Stimulated activated CD4-positive, alpha-beta T cell treated with anti-CD3 and anti-CD28 coated beads, Interleukin-1b, Interleukin-23, amount 100 ng/mL, for 4 hours (primary cell): Measurements from ENCODE around the gene RNF19B.
"Not testable (repeated sequence)": the region's sequence is repeated elsewhere in the genome, so short reads cannot be mapped to it uniquely, and the experiment has no call there.

ENCODE experiments used
- DNase-seq, 2 donors: peaks; one replicate each; pipeline ENCODE4 v3.0.0-alpha.2; 2020; ENCODE audit warnings: low read depth in 2 of 2

The RNF19B gene

DNA sequence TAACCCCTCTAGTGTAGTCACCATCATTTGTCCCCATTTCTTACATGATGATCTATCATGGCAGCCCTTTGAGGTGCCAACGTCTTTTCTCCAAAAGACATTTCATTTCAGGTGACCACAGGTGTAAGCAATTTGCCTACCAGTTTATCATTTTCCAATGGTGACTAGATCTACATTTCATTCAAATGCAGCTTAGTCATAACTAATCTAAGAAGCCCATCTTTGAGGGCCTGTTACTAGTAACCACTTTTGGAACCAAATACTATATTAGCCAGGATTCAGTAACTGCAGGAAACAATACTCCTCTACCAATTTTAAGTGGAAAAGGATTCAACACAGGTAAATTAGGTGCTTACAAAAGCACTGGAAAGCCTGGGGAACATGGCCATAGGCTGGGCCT is 32.8 kb downstream of the RNF19B start:
- DNase-seq: no peak

DNA sequence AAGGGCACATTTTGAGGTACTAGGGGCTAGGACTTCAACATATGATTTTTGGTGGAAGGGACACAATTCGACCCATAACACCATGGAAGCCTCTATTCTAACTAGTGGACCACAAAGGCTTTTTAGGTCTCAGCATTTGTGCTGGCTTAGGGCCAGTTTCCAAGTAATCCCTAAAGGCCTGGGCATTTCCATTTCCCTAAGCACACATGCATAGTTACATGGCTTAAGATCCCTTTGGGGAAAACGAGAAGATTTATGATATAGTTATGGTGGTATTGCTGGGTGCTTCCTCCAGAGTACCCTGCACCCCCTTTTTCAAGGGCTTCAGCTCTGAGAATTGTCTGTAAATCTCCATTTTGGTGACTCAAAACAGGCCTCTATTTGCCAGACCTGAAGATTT is 35.2 kb downstream of the RNF19B start:
- no peak for DNase-seq

DNA sequence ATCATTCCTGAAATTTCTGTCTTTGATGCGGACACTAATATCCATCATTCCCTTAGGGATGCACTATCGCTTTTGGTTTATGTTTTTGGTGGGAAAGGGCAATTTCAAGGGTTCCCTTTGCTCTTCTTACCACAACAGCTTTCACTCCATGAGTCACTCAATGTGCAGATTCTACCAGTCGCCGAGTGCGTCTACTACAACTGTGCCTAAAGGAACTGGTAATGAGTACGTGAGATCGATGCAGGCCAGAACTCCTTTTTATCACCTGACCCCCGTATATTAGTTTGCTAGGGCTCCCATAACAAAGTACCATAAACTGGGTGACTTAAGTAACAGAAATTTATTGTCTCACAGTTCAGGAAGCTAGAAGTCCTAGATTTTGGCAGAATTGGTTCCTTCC is 35.9 kb downstream of the RNF19B start:
- no peak for DNase-seq

DNA sequence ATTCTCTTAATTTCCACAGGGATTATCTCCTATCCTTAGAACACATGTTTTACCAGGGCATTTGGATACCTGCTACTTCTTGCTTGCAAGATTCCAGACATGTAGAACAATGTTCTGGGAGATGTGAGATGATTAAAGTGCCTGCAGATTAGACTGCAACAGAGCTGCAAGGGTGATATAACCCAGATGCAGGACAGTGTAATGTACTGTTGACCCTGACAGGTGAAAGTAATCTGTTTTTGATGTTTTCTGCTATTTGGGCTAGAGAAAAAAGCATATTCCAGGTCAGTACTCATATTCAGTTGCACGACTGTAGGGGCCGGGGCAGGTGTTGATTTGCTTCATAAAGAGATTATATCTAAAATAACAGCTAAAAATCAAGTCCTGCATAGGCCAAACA is 36.3 kb downstream of the RNF19B start:
- no peak for DNase-seq

DNA sequence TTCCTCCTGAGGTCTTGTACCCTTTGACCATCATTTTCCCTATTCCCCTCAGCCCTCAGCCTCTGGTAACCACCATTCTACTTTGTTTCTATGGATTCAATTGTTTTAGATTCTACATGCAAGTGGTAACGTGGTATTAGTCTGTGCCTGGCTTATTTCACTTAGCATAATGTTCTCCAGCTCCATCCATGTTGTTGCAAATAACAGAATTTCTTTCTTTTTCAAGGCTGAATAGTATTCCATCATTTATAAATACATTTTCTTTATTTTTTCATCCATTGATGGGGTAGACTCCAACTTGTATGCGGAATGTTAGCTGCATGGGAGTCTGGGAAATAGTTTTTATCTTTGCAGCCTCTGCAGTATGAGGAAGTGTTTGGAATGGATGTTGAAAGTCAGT is 37.2 kb downstream of the RNF19B start:
- DNase-seq: no peak

DNA sequence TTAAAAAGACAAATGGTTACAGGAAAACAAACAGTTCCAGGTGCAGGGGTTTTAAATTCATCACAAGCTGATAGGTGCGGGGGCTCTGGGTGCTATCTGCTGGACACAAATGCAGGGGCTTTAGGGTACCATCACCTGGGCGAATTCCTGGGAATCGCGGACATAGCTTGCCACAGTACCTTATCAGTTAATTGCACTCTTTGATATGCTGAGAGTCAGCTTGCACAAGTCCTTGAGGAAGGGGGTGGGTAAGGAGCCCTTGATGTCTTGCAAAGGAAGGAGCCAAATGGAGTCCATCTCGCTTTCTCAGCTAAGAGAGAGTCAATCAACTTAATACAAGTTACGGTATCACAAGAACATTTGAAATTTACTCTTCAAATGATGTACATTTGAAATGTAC is 38.0 kb downstream of the RNF19B start:
- DNase-seq: no peak

DNA sequence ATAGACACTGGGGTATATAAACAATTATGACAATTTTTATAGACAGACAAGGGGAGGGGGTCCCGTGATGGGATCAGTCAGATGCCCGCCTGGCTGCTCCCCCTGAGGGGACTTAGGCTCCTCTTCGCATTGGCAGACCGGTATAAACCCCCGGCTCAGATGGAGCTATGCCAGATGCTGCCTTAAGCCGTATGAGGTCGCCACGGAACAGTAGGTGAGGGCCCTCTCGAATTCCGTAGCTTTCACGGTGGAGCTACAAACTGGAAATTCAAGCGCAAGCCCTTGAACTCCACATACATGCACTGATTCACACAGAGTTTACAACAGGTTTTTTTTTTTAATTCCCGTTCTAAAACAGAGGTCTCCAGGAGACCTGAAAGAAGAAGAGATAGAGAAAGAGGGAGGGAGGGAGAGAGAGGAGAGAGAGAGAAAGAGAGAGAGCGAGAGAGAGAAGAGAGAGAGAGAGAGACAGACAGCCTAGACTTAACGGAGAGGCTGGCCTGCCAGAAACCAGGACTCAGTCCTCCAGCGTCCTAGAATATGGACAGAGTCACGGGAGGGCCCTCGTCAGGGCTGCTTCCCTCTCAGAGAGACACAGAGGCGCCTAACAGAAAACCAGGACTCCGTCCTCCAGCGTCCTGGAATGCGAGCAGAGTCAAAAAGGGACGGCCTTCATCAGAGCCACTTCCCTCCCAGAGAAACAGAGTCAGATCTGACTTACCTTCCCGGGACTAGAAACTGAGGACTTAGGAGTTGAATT is 39.0 kb downstream of the RNF19B start:
- no peak for DNase-seq

DNA sequence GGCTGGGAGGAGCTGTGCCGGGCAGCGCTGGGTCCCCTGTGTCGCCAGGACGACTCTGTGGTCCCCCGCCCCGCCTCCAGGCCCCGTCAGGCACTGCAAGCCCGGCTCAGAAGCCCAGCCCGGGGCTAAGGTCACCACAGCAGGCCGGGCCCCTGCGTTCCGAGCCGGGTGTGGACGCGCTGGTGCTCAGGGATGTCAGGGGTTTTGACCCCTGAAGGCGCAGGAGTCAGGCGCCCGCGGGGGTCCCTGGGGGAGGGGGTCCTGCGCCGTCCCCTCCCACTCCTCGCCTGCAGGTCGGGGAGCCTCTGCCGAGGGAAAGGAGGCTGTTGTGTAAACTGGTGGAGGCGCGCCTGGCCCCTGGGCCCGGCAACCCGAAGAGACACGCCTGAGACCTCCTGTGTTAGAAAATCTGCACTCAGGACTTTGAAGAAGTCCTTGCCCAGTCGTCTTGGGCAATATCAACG is 39.7 kb downstream of the RNF19B start:
- DNase-seq: no peak

DNA sequence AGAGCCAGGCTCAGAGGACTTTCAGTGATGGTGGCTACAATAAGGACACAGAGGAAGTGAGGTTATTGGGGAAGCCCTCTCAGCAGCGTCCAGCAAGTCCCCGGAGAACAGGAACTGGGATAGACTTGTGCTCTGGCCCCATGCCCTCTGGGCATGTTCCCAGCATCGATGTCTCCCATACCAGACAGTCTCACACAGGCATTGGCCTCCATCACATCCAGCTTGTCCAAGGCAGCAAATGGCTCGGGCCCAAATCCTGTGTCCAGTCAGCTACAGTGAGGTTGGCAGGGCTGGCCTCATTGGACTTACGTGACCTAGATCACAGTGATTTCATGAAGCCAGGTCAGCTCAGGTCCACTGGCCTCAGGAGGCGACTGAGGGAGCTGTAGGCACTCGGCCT is 43.8 kb downstream of the RNF19B start:
- DNase-seq: no peak

DNA sequence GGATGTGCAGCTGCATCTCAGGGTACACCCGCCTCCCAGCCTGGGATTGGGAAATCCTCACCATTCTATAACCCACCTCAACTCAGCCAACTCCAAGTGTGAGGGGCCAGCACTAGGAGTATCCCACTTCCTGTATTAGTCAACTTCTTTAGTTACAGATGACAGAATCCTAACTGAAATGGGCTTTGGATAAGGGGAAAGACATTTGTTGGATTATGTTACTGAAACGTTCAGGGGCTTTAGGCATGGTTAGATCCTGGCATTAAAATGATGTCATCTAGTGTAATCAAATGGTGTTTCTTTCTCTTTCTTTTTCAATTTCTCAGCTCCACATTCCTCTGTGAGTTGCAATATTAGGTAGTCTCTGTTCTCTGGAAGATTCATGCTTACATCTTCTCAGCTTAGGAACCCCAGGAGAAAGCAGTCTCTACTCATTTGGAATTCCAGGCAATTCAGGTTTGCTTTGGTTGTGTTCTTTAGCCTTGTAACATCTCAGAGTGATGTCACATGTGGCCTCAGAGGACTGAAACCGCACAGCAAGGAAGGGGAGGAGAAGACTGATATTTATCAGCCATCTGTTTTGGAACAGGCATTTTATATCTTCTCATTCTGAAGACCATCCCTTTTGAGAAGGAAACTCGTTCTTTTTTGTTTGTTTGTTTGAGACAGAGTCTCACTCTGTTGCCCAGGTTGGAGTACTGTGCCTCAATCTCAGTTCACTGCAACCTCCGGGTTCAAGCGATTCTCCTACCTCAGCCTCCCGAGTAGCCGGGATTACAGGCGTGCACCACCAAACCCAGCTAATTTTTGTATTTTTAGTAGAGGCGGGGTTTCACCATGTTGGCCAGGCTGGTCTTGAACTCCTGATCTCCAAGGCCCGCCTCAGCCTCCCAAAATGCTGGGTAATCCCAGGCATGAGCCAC is 44.5 kb downstream of the RNF19B start:
- DNase-seq: no peak

DNA sequence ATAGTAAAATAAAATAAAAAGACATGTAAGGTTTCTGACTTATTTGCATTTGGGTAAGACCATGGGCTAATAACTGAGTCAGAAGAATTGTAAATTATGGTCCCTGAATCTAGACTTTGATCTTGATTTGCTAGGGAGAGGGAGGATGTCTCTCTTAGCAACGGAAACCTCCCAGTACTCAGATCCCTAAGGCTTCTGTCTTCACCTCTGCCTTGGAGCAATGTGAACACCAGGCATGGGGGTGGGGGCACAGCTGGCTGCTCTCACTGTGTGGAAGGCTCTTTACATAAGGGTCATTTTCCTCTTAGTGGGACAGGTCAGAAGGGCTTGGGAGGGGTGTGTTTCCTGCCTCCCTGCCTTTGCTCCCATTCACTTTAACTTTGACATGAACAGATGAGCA is 46.4 kb downstream of the RNF19B start:
- no peak for DNase-seq

DNA sequence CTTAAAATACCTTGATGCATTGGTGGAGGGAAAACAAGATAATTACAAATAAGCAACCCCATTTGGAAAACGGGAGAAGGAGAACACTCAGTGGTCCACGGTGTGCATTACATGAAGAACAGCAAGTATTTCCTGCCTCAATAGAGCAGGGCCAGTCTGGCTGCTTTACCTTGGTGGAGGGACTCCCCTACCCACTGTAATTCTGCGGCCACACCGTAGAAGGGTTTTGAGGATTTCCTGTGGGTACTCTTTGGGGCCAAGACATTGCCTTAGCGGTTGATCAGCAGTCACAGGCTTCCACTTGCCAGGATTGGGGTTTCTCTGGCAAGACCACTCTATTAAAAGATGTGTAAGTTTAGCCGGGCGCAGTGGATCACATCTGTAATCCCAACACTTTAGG is 47.1 kb downstream of the RNF19B start:
- DNase-seq: no peak

DNA sequence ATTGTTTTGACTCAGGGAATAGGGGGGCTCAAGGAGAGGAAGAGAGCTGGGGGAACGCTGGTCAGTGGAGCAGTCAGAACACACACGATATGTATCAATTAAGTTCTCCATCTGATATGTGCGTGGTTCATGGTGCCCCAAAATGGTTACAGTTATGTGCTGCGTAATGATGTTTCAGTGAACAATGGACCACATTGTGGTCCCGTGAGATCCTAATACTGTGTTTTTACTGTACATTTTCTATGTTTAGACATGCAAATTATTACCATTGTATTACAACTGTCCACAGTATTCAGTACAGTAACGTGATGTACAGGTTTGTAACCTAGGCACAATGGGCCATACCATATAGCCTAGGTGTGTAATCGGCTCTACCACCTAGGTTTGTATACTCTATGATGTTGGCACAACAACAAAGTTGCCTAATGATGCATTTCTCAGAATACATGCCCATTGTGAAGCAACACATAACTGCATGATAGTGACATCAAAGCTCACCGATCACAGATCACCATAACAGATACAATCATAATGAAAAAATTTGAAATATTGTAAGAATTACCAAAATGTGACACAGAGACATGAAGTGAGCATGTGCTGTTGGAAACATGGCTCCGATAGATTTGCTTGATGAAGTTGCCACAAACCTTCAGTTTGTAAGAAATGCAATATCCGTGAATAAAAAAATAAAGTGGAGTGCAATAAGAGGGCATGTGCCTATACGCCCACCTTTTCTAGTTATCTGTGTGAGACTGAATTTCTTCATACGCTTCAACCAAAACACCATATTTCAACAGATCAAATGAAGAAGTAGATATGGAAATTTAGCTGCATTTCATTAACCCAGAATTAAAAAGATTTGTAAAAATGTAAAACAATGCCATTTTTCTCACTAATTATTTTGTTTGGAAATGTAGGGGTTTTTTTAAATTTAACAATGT is 48.6 kb downstream of the RNF19B start:
- DNase-seq: no peak

DNA sequence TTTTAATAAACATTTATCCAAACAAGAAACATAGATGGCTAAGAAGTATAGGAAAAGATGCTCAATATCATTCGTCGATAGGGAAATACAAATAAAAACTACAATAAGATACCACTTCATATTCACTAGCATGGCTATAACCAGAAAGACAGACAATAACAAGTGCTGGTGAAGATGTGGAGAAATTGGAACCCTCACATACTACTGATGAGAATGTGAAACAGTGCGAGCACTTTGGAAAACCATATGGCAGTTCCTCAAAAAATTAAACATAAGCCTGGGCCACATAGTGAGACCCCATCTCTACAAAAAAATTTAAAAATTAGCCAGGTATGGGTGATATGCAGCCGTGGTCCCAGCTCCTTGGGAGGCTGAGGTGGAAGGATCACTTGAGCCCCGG is 54.3 kb downstream of the RNF19B start:
- DNase-seq: no peak

DNA sequence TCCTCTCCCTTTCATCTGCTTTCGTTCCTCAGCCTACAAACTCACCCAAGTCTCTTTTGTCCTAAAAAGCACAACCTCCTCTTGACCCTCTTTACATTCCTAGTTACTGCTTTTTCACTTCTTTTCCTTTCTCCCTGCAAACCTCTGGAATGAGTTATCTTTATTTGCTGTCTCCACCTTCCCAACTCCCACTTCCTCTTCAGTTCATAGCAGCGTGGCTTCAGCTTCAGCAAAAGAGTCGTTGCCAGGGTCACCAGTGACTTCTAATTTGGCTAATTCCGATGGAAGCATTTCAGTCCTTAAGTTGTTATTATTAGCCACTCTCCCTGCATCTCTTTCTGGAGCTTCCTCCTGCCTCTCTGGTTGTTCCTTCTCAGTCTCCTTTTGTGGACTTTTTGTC is 57.2 kb downstream of the RNF19B start:
- DNase-seq: no peak

DNA sequence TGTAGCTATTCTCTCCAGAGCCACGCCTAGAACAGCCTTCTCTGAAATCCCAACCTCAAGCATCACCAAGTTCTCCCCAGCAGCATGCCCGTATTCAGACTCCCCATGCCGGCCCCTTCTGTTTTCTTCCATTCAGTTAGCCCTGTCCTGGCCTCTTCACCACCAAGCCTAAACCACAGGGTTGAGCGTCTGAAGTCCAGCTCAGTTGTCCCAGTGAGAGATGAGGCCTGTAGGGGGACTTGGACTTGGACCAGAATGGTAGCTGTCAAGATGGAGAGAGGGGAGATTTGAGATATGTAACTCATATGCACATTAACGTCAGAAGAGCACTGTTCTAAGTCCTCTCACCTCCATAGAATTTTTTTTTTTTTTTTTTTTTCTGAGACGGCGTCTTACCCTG is 58.0 kb downstream of the RNF19B start:
- DNase-seq: no peak

DNA sequence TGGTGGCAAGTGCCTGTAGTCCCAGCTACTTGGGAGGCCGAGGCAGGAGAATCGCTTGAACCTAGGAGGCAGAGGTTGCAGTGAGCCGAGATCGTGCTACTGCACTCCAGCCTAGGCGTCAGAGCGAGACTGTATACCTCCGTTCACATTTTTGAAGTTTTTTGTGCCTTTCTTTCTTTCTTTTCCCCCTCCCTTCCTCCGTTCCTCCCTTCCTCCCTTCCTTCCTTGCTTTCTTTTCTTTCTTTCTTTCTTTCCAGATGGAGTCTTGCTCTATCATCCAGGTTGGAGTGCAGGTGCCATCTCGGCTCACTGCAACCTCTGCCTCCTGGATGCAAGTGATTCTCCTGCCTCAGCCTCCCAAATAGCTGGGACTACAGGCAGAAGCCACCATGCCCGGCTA is 59.0 kb downstream of the RNF19B start:
- not testable (repeated sequence) for DNase-seq

DNA sequence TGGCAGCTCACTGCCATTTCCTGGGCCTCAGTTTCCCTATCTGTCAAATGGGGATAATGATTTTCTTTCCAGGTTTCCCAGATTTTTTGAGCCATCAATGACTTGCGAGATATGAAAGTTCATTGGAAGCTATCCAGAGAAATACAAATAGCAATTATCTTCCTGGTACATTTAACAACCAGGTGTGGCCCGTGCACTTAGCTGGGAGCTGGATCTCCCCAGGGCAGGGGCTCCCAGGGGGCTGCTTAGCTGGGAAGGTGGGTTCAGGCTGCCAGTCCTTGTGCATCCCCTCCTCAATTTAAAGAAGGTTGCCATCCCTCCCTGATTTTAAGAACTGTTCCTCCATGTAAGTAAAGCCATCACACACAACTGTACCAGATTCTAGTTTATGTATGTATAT is 59.8 kb downstream of the RNF19B start:
- DNase-seq: no peak

DNA sequence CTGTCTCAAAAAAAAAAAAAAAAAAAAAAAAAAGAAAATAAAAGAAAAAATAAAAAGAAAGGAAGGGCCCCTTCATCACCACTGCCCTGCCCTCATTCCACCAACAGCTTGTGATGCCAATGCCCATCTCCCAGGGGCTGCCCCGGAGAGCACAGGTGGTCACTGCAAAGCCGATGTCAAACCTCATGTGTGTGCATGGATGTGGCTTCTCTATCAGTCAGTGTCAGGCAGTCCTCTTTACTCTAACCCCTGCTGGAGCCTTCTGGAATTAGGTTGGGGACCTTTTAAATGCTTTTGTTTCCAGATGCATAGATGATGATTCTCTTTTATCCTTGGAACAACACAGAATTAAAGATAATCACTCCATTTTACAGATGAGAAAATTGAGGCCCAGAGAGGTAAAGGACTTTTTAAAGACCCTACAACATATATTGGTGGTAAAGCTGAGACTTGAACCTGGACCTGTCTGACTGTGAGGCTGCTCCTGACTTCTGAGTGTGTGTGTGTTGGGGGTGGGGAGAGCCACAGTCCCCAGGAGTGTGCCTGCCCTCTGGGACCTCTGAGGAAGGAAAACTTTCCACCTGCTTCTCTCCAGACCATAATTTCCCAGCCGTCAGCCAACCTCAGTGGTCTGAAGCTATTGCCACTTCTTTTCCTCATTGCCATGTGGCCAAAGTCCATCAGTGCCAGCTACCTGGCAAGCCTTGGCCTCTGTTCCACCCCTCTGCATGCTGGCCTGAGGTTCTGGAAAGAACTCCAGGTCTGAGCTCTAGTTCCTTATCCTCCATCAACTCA is 60.4 kb downstream of the RNF19B start:
- DNase-seq: no peak

DNA sequence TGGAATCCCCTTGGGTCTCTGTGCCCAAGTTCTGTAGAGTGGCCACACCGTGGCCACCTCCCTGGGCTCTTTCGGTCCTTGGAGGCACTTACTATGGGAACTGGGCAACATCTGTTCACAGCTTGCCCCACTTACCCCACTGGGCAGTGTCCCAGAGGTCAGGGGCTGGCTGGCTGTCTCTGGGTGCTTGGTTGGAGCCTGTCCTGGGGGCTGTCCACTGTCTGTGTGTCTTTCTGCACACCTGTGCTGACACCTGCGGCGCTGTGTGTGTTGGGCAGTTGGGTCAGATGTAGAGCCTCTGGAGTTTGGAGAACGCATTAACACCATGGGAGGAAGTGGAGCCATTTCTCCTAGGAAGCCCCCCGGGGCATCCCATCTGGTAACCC is 62.1 kb downstream of the RNF19B start:
- DNase-seq: no peak
